GM13977 (cell line): ENCODE data around the gene WDFY4.
A peak's percentile ranks its signal among the peaks of the same experiment; 100 is the strongest.

Source experiments
- DNase-seq: peaks from one replicate; pipeline ENCODE4 v3.0.0; 2012; ENCODE audit warnings: low spot score
- CTCF ChIP-seq: IDR thresholded peaks from 2 replicates; pipeline ENCODE4 v1.5.1; 2012; ENCODE audit warnings: mild to moderate bottlenecking, control low read depth; ENCODE audit not compliant: insufficient read depth; ENCODE audit errors: extremely low read depth, missing control alignments
- in situ Hi-C: fragments of 300-500 bp; cut with MboI; formaldehyde crosslinking; loops from one replicate; pipeline ENCODE4 v1.12.0; 2022; ENCODE audit warnings: low sequenced_read_pairs, low pct_unique_long_range_greater_than_20kb, mixed read lengths, inconsistent platforms; ENCODE audit not compliant: unreplicated experiment

The WDFY4 gene

GRCh38 chr10:48684792-48685623 is at the start of gene WDFY4:
Gene WDFY4 (plus strand): TSS chr10:48684873. CDS start chr10:48709733, 24,860 bp downstream.
- DNase-seq, result peak; percentile 74
- in situ Hi-C loops, result no loop called here
- TF ChIP-seq CTCF, result no peak

- TF ChIP-seq CTCF, result no peak
- in situ Hi-C loops, result no loop called here
- DNase-seq, result no peak
Measured at GRCh38 chr10:48634984-48635557, 49.6 kb upstream of the WDFY4 start.

- no peak for DNase-seq
- in situ Hi-C loops, result no loop called here
- no peak for TF ChIP-seq CTCF
Measured at GRCh38 chr10:48636231-48636630, 48.4 kb upstream of the WDFY4 start.

- in situ Hi-C loops, result no loop called here
- no peak for TF ChIP-seq CTCF
- DNase-seq, result no peak
Measured at GRCh38 chr10:48636901-48637300, 47.8 kb upstream of the WDFY4 start.

GRCh38 chr10:48638158-48638557 is 46.5 kb upstream of the WDFY4 start:
- no peak for TF ChIP-seq CTCF
- in situ Hi-C loops, result no loop called here
- DNase-seq, result no peak

GRCh38 chr10:48638739-48639527 is 45.7 kb upstream of the WDFY4 start:
- no peak for TF ChIP-seq CTCF
- in situ Hi-C loops, result no loop called here
- DNase-seq, result no peak
